ENCODE data around the gene CUBN.

DNA sequence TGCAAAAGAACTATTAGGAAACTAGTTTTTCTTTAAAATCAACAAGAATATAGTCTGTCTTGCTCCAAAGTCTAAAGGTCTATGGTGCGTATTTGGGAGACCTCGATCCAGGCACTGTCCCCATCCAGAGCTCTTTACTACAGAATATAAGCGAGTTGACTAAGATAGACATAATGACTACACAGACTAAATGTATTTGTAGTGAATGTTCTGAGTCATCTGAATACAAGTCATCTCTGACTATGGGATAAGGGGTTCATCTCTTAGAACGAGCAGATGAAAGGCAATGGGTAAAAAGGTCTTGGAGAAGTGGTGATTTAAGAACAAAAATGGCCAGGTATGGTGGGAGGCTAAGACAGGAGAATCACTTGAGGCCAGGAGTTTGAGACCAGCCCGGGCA is 176.3 kb downstream of the CUBN start:
- TF ChIP-seq, protein P1, sequence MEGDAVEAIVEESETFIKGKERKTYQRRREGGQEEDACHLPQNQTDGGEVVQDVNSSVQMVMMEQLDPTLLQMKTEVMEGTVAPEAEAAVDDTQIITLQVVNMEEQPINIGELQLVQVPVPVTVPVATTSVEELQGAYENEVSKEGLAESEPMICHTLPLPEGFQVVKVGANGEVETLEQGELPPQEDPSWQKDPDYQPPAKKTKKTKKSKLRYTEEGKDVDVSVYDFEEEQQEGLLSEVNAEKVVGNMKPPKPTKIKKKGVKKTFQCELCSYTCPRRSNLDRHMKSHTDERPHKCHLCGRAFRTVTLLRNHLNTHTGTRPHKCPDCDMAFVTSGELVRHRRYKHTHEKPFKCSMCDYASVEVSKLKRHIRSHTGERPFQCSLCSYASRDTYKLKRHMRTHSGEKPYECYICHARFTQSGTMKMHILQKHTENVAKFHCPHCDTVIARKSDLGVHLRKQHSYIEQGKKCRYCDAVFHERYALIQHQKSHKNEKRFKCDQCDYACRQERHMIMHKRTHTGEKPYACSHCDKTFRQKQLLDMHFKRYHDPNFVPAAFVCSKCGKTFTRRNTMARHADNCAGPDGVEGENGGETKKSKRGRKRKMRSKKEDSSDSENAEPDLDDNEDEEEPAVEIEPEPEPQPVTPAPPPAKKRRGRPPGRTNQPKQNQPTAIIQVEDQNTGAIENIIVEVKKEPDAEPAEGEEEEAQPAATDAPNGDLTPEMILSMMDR (IDR thresholded peaks at IDR 0.05) = no peak
- TF ChIP-seq POLR2AphosphoS5 (IDR thresholded peaks at IDR 0.05) (no peak), POLR2A (IDR thresholded peaks at IDR 0.05) (no peak), EP300 (IDR thresholded peaks at IDR 0.05; ENCODE audit: low read depth) (no peak)

Data from transverse colon (tissue), 4 donors.